Measurements from ENCODE around the gene SUCLA2. TPM values are rescaled to one million over a fixed set of nuclear protein-coding genes. Genes with fewer than 3 reads are reported as not detected.

Gene SUCLA2
- total and polyA plus RNA-seq, 9 of the 15 experiments (the other 6 are each of a cell fraction or from before 2014, with no cell fraction given) = 23.3 to 52.9 (median 35.8) TPM

DNA sequence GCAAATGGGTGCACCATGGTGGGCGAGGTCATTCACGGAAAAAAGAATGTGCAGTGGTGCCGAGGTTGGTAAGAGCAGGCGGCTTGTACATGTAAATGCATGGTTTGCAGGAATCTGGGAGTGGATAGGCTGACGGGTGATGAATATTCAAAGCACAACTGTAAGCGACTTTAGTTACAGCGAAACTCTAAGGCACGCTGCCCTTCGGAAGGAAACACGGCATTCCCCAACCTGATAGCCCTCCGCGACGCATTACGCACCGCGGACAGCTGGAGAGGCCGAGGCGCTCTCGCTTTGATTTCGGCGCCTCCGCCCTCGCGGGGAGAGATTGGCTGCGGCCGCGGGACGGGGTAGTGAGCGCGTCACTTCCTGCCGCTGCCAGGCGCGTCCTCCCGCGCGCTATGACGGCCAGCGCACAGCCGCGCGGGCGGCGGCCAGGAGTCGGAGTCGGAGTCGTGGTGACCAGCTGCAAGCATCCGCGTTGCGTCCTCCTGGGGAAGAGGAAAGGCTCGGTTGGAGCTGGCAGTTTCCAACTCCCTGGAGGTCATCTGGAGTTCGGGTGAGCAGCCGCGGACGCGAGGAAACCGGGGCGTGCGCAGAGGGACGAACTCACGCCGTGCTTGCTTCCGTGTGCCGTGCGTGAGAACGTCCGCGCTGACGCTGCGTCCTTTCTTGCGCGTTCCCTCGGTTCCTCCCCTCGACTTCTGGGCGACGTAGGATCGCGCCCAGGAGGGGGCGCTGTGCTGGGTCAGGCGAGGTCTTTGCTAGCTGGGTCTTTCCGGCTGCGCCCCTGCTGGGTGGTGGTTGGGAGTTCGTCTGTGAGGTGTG, 36.5 kb upstream of the SUCLA2 start, which contains the start of gene NUDT15 (continued):
- TF ChIP-seq, protein P1, sequence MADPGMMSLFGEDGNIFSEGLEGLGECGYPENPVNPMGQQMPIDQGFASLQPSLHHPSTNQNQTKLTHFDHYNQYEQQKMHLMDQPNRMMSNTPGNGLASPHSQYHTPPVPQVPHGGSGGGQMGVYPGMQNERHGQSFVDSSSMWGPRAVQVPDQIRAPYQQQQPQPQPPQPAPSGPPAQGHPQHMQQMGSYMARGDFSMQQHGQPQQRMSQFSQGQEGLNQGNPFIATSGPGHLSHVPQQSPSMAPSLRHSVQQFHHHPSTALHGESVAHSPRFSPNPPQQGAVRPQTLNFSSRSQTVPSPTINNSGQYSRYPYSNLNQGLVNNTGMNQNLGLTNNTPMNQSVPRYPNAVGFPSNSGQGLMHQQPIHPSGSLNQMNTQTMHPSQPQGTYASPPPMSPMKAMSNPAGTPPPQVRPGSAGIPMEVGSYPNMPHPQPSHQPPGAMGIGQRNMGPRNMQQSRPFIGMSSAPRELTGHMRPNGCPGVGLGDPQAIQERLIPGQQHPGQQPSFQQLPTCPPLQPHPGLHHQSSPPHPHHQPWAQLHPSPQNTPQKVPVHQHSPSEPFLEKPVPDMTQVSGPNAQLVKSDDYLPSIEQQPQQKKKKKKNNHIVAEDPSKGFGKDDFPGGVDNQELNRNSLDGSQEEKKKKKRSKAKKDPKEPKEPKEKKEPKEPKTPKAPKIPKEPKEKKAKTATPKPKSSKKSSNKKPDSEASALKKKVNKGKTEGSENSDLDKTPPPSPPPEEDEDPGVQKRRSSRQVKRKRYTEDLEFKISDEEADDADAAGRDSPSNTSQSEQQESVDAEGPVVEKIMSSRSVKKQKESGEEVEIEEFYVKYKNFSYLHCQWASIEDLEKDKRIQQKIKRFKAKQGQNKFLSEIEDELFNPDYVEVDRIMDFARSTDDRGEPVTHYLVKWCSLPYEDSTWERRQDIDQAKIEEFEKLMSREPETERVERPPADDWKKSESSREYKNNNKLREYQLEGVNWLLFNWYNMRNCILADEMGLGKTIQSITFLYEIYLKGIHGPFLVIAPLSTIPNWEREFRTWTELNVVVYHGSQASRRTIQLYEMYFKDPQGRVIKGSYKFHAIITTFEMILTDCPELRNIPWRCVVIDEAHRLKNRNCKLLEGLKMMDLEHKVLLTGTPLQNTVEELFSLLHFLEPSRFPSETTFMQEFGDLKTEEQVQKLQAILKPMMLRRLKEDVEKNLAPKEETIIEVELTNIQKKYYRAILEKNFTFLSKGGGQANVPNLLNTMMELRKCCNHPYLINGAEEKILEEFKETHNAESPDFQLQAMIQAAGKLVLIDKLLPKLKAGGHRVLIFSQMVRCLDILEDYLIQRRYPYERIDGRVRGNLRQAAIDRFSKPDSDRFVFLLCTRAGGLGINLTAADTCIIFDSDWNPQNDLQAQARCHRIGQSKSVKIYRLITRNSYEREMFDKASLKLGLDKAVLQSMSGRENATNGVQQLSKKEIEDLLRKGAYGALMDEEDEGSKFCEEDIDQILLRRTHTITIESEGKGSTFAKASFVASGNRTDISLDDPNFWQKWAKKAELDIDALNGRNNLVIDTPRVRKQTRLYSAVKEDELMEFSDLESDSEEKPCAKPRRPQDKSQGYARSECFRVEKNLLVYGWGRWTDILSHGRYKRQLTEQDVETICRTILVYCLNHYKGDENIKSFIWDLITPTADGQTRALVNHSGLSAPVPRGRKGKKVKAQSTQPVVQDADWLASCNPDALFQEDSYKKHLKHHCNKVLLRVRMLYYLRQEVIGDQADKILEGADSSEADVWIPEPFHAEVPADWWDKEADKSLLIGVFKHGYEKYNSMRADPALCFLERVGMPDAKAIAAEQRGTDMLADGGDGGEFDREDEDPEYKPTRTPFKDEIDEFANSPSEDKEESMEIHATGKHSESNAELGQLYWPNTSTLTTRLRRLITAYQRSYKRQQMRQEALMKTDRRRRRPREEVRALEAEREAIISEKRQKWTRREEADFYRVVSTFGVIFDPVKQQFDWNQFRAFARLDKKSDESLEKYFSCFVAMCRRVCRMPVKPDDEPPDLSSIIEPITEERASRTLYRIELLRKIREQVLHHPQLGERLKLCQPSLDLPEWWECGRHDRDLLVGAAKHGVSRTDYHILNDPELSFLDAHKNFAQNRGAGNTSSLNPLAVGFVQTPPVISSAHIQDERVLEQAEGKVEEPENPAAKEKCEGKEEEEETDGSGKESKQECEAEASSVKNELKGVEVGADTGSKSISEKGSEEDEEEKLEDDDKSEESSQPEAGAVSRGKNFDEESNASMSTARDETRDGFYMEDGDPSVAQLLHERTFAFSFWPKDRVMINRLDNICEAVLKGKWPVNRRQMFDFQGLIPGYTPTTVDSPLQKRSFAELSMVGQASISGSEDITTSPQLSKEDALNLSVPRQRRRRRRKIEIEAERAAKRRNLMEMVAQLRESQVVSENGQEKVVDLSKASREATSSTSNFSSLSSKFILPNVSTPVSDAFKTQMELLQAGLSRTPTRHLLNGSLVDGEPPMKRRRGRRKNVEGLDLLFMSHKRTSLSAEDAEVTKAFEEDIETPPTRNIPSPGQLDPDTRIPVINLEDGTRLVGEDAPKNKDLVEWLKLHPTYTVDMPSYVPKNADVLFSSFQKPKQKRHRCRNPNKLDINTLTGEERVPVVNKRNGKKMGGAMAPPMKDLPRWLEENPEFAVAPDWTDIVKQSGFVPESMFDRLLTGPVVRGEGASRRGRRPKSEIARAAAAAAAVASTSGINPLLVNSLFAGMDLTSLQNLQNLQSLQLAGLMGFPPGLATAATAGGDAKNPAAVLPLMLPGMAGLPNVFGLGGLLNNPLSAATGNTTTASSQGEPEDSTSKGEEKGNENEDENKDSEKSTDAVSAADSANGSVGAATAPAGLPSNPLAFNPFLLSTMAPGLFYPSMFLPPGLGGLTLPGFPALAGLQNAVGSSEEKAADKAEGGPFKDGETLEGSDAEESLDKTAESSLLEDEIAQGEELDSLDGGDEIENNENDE (IDR thresholded peaks at IDR 0.05; ENCODE audit: low read depth, low read length) = no peak

Data from K562 (cell line).